ENCODE measurements around the gene ERGIC3.

DNA sequence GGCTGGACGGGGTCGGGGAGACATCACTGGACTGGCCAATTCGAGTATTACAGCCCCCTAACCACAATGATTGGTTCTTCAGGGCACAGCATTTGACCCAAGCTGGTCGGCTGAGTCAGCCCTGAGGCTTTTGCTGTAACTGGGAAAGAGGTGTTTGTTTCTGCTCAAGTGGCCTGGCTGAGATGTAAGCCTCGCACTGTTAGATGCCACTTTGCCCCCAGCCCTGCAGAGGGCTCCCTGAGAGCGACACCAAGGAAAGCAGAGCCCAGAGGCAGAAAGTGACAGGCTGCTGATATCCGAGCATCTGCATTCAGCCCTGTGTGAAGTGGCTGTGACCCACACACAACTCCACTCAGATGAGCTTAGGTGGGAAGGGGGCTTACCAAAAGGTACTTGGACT lies 19.4 kb downstream of the ERGIC3 start:
- TF ChIP-seq, protein P1, sequence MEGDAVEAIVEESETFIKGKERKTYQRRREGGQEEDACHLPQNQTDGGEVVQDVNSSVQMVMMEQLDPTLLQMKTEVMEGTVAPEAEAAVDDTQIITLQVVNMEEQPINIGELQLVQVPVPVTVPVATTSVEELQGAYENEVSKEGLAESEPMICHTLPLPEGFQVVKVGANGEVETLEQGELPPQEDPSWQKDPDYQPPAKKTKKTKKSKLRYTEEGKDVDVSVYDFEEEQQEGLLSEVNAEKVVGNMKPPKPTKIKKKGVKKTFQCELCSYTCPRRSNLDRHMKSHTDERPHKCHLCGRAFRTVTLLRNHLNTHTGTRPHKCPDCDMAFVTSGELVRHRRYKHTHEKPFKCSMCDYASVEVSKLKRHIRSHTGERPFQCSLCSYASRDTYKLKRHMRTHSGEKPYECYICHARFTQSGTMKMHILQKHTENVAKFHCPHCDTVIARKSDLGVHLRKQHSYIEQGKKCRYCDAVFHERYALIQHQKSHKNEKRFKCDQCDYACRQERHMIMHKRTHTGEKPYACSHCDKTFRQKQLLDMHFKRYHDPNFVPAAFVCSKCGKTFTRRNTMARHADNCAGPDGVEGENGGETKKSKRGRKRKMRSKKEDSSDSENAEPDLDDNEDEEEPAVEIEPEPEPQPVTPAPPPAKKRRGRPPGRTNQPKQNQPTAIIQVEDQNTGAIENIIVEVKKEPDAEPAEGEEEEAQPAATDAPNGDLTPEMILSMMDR (IDR thresholded peaks at IDR 0.05): no peak
- no peak for TF ChIP-seq POLR2A (IDR thresholded peaks at IDR 0.05)
